IPS-18a (cell line): ENCODE results near the gene SNX30.

ENCODE experiments used
- H3K27ac ChIP-seq: one replicate; pipeline ENCODE4 v1.5.1; 2013; ENCODE audit warnings: low read length
- H3K27me3 ChIP-seq: one replicate; pipeline ENCODE4 v1.6.1; 2013; ENCODE audit warnings: mild to moderate bottlenecking, low read length; ENCODE audit not compliant: control insufficient read depth, insufficient read depth
- H3K36me3 ChIP-seq: one replicate; pipeline ENCODE4 v1.6.1; 2013; ENCODE audit warnings: low read depth, low read length; ENCODE audit not compliant: control insufficient read depth
- H3K4me1 ChIP-seq: one replicate; pipeline ENCODE4 v1.6.1; 2013; ENCODE audit warnings: low read depth, low read length; ENCODE audit not compliant: control insufficient read depth
- H3K4me3 ChIP-seq: one replicate; pipeline ENCODE4 v1.5.1; 2013; ENCODE audit warnings: low read length
- H3K9ac ChIP-seq: one replicate; pipeline ENCODE4 v1.6.1; 2013; ENCODE audit warnings: mild to moderate bottlenecking, low read length, moderate library complexity
- H3K9me3 ChIP-seq: one replicate; pipeline ENCODE4 v1.6.1; 2013; ENCODE audit warnings: low read depth, low read length; ENCODE audit not compliant: control insufficient read depth

The SNX30 gene

DNA sequence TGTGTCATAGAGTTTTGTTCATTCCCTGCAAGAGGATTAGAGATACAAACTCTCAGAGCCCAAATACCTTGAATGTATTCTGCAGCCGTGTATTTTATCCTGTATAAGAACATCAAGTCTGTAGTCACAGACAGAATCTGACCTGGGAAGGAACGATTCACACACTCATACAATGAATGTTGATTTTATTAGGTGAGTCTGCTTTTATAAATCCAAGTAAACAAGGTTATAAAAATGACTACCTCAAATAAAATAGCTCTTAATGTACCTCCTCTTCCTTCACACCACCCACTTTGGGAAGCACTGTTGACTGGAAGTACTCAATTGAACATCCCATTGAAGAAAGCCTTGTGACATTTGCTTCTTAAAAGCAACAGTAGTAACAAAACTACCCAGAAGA is 128.2 kb downstream of the SNX30 start:
- Histone ChIP-seq H3K9ac (no peak overlapping the region), H3K36me3 (no peaks in the 10 kb centered on the region), H3K27me3 (no peaks in the 10 kb centered on the region), H3K27ac (no peak overlapping the region), H3K4me1 (no peaks in the 10 kb centered on the region), H3K4me3 (no peak overlapping the region), H3K9me3 (no peaks in the 10 kb centered on the region)

DNA sequence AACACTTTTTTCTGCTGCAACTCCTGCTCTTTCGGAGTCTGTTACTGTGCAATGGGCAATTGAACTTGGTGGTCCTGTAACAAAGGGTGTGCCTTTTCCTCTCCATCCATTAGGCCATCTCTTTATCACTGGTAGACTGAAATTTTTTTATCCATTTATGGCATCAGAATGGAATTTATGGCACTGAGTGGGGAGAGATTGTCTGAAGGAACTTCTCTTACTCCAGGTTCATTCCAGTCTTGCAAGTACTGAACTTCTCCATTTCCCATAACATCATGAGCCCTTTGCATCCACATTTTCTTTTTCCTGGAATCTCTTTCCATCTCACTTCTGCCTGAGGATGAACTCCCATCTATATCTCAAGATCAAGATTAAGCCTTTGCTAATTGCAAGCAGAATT is 130.1 kb downstream of the SNX30 start:
- no peaks in the 10 kb centered on the region for H3K4me1 ChIP-seq
- no peak overlapping the region for H3K9ac ChIP-seq
- no peaks in the 10 kb centered on the region for H3K9me3 ChIP-seq
- H3K36me3 ChIP-seq, result no peaks in the 10 kb centered on the region
- H3K27ac ChIP-seq, result no peak overlapping the region
- H3K4me3 ChIP-seq, result no peak overlapping the region
- H3K27me3 ChIP-seq, result no peaks in the 10 kb centered on the region

DNA sequence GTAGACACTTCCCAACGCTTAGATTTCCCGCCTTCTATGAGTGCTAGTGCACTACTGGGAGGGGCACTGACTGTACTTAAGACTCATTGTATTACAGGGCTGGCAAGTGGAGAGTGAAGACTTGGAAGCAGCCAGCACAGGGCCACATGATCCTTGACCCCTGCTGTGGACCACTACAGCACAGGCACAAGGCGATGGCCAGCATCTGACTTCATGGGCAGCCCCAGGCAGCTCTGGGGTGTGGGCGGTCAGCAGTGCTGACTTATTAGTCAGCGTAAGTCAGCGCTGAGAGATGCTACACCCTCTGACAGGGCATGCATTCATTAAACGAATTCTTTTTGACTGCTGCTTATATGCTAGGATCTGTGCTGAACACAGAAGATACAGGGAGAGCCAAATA is 130.8 kb downstream of the SNX30 start:
- H3K4me1 ChIP-seq, result no peaks in the 10 kb centered on the region

DNA sequence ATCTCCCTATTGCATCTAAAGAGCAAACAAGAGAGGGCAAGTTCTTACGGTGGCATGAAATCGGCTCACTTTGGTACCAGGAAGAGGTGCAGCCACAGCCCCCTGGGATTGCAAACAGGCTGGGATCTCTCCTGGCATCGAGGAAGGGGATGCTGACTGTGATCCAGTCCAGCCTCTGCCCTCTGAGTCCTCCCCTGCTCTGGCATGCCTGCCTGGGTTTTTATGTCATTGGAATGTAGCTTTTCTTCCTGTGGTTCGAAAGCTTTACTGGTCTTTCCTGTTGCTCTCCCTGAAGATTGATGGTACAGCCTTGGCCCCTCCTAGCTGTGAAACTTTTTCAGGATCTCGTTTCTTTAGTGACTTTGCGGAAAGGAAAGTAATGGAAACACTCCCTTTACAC is 133.5 kb downstream of the SNX30 start:
- Histone ChIP-seq H3K36me3 (no peaks in the 10 kb centered on the region), H3K4me3 (no peak overlapping the region), H3K4me1 (no peaks in the 10 kb centered on the region), H3K27me3 (no peaks in the 10 kb centered on the region), H3K9ac (no peak overlapping the region), H3K9me3 (no peaks in the 10 kb centered on the region), H3K27ac (no peak overlapping the region)

More for the DNA sequence above, 130.8 kb downstream of the SNX30 start:
- H3K9me3 ChIP-seq, result no peaks in the 10 kb centered on the region
- no peaks in the 10 kb centered on the region for H3K27me3 ChIP-seq
- H3K9ac ChIP-seq, result no peak overlapping the region
- no peak overlapping the region for H3K27ac ChIP-seq
- H3K36me3 ChIP-seq, result no peaks in the 10 kb centered on the region
- H3K4me3 ChIP-seq, result no peak overlapping the region

DNA sequence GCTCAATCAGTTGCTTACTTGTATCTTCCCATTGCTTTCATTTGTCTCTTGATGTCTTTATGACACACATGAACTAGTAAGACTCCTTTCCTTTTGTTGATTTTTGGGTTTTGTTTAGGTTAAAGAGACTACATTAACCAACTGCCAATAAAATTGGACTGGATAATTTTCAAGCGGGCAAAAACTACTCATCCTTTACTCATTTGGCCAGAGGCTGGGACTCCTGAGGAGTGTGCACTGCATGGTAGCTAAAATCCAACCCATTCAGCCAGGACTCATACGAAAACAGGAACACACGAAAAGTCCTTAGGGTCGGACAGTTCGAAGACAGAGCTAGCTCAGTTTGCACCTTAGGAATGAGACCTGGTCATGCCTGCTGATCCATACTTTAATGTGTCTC is 134.2 kb downstream of the SNX30 start:
- H3K27me3 ChIP-seq, result peaks cover 5% of the 10 kb centered on the region
- H3K9ac ChIP-seq, result no peak overlapping the region
- no peaks in the 10 kb centered on the region for H3K4me1 ChIP-seq
- H3K4me3 ChIP-seq, result no peak overlapping the region
- no peaks in the 10 kb centered on the region for H3K9me3 ChIP-seq
- H3K36me3 ChIP-seq, result no peaks in the 10 kb centered on the region
- no peak overlapping the region for H3K27ac ChIP-seq

DNA sequence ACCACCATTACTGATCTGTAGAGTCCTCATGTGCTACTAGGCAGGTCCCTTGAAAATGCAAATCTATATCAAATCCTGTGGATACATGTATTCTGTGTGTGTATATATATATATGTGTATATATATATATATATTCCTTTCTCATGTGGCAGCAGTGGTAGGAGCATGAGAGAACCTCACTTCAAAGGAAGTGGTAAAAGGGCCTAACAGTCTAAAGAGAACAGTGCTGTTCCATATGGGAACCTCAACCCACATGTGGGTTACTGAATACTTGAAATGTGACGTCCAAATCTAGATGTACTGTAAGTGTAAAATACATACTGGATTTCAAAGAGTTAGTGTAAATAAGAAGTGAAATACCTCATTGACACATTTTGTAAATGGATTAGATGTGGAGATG is 134.8 kb downstream of the SNX30 start:
- Histone ChIP-seq H3K9me3 (no peaks in the 10 kb centered on the region), H3K4me3 (no peak overlapping the region), H3K4me1 (no peaks in the 10 kb centered on the region), H3K27ac (no peak overlapping the region), H3K27me3 (peaks cover 12% of the 10 kb centered on the region), H3K36me3 (no peaks in the 10 kb centered on the region), H3K9ac (no peak overlapping the region)

DNA sequence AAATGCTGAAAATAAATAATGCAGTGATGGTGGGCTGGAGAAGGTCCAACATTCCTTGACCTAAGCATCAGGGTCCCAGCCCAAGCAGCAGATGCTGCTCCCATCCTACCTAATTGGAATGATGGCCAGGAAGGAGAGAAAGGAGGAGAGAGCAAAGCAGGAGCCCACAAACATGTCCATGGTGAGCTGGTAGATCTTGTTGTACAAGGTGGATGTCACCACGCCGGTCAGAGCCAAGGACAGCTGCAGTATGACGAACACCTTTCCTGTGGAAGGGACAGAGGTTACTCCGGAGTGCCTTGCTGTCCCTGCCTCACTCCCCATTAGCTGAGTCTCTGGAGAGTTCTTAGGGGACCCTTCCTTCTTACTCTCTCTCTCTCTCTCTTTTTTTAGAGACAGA is 135.8 kb downstream of the SNX30 start:
- Histone ChIP-seq H3K4me1 (no peaks in the 10 kb centered on the region), H3K4me3 (no peak overlapping the region), H3K9me3 (no peaks in the 10 kb centered on the region), H3K36me3 (no peaks in the 10 kb centered on the region), H3K27ac (no peak overlapping the region), H3K27me3 (peaks cover 22% of the 10 kb centered on the region), H3K9ac (no peak overlapping the region)

DNA sequence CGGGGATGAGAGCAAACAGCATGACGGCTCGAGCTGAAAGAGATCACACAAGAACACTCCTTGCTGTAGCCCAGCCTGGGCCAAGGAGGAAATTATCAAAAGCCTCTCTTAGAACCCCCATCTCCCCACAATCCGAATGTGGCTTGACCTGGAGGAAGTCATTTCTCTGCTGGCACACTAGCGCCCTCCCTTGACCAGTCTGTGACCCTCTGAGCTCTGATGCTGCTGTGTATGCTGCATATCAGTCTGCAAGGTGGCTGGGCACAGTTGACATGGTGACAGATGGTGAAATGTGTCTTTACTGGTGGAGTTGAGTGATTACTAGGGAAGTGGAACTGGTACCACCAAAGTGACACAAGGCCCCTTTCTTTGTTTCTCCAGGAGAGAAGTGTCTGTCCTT is 136.8 kb downstream of the SNX30 start:
- no peaks in the 10 kb centered on the region for H3K9me3 ChIP-seq
- H3K27me3 ChIP-seq, result peaks cover 32% of the 10 kb centered on the region
- H3K27ac ChIP-seq, result no peak overlapping the region
- no peak overlapping the region for H3K4me3 ChIP-seq
- no peaks in the 10 kb centered on the region for H3K4me1 ChIP-seq
- H3K36me3 ChIP-seq, result no peaks in the 10 kb centered on the region
- H3K9ac ChIP-seq, result no peak overlapping the region

DNA sequence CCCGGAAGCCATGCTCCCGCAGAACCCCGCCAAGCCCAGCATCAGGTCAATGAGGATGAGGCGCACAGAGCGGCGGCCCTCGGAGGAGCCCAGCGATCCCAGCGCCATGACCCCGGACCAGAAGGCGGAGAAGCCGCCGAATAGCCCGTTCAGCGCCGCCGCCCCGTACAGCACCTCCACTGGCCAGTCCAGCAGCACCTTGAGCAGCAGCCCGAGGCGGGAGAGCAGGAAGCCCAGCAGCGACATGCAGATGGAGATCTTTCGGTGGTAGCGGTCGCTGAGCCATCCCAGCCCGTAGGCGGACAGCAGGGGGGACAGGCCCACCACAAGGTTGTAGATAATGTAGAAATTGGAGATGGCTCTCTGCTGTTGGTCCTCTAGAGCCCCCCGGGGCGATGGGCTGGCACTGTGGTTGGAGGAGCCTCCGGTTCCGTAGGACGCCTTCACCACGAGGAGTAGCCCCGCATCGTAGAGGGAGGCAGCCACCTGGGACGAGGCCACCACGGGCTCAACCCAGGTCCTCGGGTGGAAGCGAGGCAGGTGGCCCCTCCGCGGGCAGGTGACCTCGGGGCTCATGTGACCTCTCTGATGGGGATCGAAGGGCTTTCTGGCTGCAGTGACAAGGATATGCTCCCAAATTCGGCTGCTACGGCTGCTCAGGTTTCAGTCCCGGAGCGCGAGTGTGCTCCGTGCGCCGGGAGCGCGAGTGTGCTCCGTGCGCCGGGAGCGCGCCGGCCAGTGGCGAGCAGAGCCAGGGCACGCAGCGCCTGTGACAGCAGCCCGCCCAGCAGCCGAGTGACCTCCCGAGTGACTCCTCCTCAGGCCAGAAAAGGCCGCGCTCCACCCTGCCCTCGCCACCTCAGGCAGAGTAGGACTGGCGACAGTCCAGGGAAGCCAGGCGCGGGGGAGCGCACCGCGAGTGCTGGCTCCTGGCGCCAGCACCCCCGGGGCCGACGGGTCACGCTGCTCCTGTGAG is 139.8 kb downstream of the SNX30 start, which contains the start of gene SLC46A2:
TSS of gene SLC46A2 (minus strand) at position 771 of the 976 bp plus-strand sequence. CDS start at position 576, 195 bp downstream.
- Histone ChIP-seq H3K27me3 (peaks cover 36% of the 10 kb centered on the region), H3K9ac (no peak within 1 kb of the TSS), H3K36me3 (no peaks in the 10 kb centered on the region), H3K27ac (no peak within 1 kb of the TSS), H3K9me3 (no peaks in the 10 kb centered on the region), H3K4me1 (no peaks in the 10 kb centered on the region), H3K4me3 (peak within 1 kb of the TSS; percentile 56)

DNA sequence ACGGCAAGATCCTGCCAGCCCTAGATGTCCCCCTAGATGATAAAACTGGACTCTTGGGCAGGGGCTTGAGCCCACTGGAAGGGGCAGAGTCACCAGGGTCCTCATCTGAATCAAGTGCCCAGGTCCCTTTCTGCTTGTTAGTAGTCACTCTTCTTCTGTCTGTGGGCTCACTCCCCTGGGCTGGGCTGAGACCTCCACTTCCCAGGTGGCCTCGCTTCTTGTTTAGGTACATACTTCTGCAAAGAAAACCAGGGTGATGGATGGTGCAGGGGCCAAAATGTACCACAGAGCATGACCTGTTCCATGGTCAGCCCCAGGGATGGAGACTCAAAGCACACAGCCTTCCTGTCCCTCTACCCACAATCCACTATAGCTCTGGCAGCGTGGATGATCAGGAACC is 141.0 kb downstream of the SNX30 start:
- Histone ChIP-seq H3K9me3 (no peaks in the 10 kb centered on the region), H3K36me3 (no peaks in the 10 kb centered on the region), H3K4me3 (no peak overlapping the region), H3K4me1 (no peaks in the 10 kb centered on the region), H3K27ac (no peak overlapping the region), H3K27me3 (peaks cover 36% of the 10 kb centered on the region), H3K9ac (no peak overlapping the region)

DNA sequence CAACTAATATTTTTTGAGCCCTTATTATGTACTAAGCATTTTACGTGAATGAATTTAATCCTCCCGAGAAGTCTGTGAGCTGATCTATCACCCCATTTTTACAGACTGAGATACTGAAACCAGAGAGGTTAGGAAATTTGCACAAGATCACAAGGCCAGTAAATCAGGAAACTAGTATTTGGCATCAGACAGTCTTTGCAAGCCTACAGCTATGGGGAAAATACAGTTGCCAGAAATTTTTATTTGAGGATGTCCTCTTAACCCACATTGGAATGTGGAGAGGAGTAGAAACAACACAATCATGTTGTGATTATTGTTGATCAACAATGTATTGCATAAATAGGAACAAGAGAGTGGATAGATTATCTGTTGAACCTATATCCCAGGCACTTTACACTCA is 142.4 kb downstream of the SNX30 start:
- Histone ChIP-seq H3K27ac (no peak overlapping the region), H3K27me3 (peaks cover 36% of the 10 kb centered on the region), H3K9me3 (no peaks in the 10 kb centered on the region), H3K4me1 (no peaks in the 10 kb centered on the region), H3K36me3 (no peaks in the 10 kb centered on the region), H3K9ac (no peak overlapping the region), H3K4me3 (no peak overlapping the region)

DNA sequence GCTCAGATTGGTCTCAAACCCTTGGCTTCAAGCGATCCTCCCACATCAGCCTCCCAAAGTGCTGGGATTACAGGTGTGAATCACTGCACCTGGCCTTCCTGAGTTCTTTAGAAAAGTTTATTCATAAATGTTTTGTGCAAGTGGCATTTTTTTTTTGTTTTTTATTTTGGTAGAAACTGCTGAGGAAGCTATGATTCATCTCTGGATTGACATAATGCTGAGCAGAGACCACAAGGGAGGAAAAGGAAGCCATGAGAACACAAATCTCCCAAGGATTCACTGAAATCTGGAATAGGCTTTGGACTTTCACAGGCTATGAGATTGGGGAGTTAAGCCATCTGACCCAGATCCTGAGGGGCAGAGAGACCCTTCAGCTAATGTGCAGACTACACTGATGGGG is 143.5 kb downstream of the SNX30 start:
- Histone ChIP-seq H3K9ac (no peak overlapping the region), H3K27ac (no peak overlapping the region), H3K4me3 (no peak overlapping the region), H3K36me3 (no peaks in the 10 kb centered on the region), H3K9me3 (no peaks in the 10 kb centered on the region), H3K27me3 (peaks cover 36% of the 10 kb centered on the region), H3K4me1 (no peaks in the 10 kb centered on the region)
